HG03064 (cell line): ENCODE measurements around the gene NUP210L.
"Not testable (repeated sequence)": the region's sequence is repeated elsewhere in the genome, so short reads cannot be mapped to it uniquely, and the experiment has no call there.

Experiments
- ATAC-seq: cut with Tn5 transposase; IDR thresholded peaks from one replicate; pipeline ENCODE4 v1.9.1; 2021; ENCODE audit warnings: low read depth; ENCODE audit not compliant: unreplicated experiment

NUP210L gene

GRCh38 chr1:154000420-154000819 is 154.5 kb downstream of the NUP210L start:
- ATAC-seq: no peak

GRCh38 chr1:153996882-153997281 is 158.0 kb downstream of the NUP210L start:
- ATAC-seq: not testable (repeated sequence)

- ATAC-seq: no peak
Observed at GRCh38 chr1:153995640-153996039, 159.2 kb downstream of the NUP210L start.

- no peak for ATAC-seq
Observed at GRCh38 chr1:153995202-153995601, 159.7 kb downstream of the NUP210L start.

- no peak for ATAC-seq
Observed at GRCh38 chr1:153991806-153992205, 163.1 kb downstream of the NUP210L start.

- no peak for ATAC-seq
Observed at GRCh38 chr1:153991151-153991630, 163.7 kb downstream of the NUP210L start.

- ATAC-seq: peak; percentile 50
Observed at GRCh38 chr1:153990468-153991150, 164.3 kb downstream of the NUP210L start, which contains the start of gene RPS27. Gene RPS27 (plus strand): TSS chr1:153990762. CDS start chr1:153990797, 35 bp downstream.

GRCh38 chr1:153987621-153988020 is 167.3 kb downstream of the NUP210L start:
- ATAC-seq: no peak

GRCh38 chr1:153985941-153986761 is 168.7 kb downstream of the NUP210L start, which contains the start of gene RAB13:
Gene RAB13 (minus strand): TSS chr1:153986339. CDS start chr1:153986236, 103 bp downstream.
- no peak for ATAC-seq

- ATAC-seq: no peak
Observed at GRCh38 chr1:153985341-153985912, 169.4 kb downstream of the NUP210L start.

- no peak for ATAC-seq
Observed at GRCh38 chr1:153984123-153984894, 170.6 kb downstream of the NUP210L start.

- not testable (repeated sequence) for ATAC-seq
Observed at GRCh38 chr1:153981735-153982134, 173.1 kb downstream of the NUP210L start.

GRCh38 chr1:153979091-153979490 is 175.8 kb downstream of the NUP210L start:
- not testable (repeated sequence) for ATAC-seq

- no peak for ATAC-seq
Observed at GRCh38 chr1:153978274-153978909, 176.5 kb downstream of the NUP210L start.

GRCh38 chr1:153977250-153978240 is 177.3 kb downstream of the NUP210L start, which contains the start of gene JTB:
Gene JTB (minus strand): TSS chr1:153977674. CDS start chr1:153977252, 422 bp downstream.
- peak; percentile 73 for ATAC-seq

- no peak for ATAC-seq
Observed at GRCh38 chr1:153976819-153977249, 178.0 kb downstream of the NUP210L start.

GRCh38 chr1:153973525-153973924 is 181.3 kb downstream of the NUP210L start:
- ATAC-seq: no peak

GRCh38 chr1:153973071-153973470 is 181.8 kb downstream of the NUP210L start:
- ATAC-seq: no peak
